Aorta (tissue), 5 donors: Measurements from ENCODE around the gene NLGN1. TPM values are rescaled to one million over a fixed set of nuclear protein-coding genes. Genes with fewer than 3 reads are reported as not detected.

Experiments used
- ATAC-seq: fragments of 200-7000 bp; cut with Tn5 transposase; one replicate; pipeline ENCODE4 v1.9.1; 2022; ENCODE audit warnings: moderate library complexity; ENCODE audit not compliant: low FRiP score
- DNase-seq, 2 donors: peaks; one replicate each; pipeline ENCODE4 v3.0.0-alpha.2; 2020
- H3K27ac ChIP-seq, 2 donors: one replicate each; pipeline ENCODE4 v1.5.1; 2013; ENCODE audit warnings: low read length in 2 of 2, mild to moderate bottlenecking in 2 of 2, moderate library complexity in 2 of 2, control low read depth in 1 of 2, inconsistent platforms in 1 of 2, low read depth in 1 of 2
- H3K27me3 ChIP-seq, 2 donors: one replicate each; pipeline ENCODE4 v1.6.1; 2013; ENCODE audit warnings: control low read depth in 1 of 2, low read length in 1 of 2, mild to moderate bottlenecking in 1 of 2, moderate library complexity in 1 of 2; ENCODE audit not compliant: insufficient read depth in 2 of 2, control insufficient read depth in 1 of 2
- H3K36me3 ChIP-seq, 2 donors: one replicate each; pipeline ENCODE4 v1.6.1; 2013; ENCODE audit warnings: control low read depth in 1 of 2, low read length in 1 of 2, mild to moderate bottlenecking in 1 of 2; ENCODE audit not compliant: insufficient read depth in 2 of 2, control insufficient read depth in 1 of 2
- H3K4me1 ChIP-seq, 2 donors: one replicate each; pipeline ENCODE4 v1.6.1; 2013; ENCODE audit warnings: low read length in 2 of 2, control low read depth in 1 of 2, mild to moderate bottlenecking in 1 of 2, moderate library complexity in 1 of 2; ENCODE audit not compliant: insufficient read depth in 2 of 2, control insufficient read depth in 1 of 2
- H3K4me3 ChIP-seq, 2 donors: one replicate each; pipeline ENCODE4 v1.5.1; 2013; ENCODE audit warnings: low read length in 2 of 2, control low read depth in 1 of 2, mild to moderate bottlenecking in 1 of 2
- H3K9me3 ChIP-seq: one replicate; pipeline ENCODE4 v1.6.1; 2013; ENCODE audit warnings: mild to moderate bottlenecking, low read length; ENCODE audit not compliant: control insufficient read depth
- WGBS, 2 donors: extraction: QIAGEN DNeasy Blood & Tissue Kit; methylation state at CpG; one replicate each; pipeline ENCODE4 v1.1.7; 2013; 5-methylcytosine and 5-hydroxymethylcytosine counted together
- intact Hi-C, 2 donors: fragments of 100-400 bp; cut with DNase I; formaldehyde crosslinking; loops; one replicate each; pipeline versions ENCODE4 v1.14.2 to v1.15.0; 2022
- polyA plus RNA-seq, 2 donors: library from polyadenylated mRNA; stranded (reverse); fragments of 200-250 nt; gene quantifications; one replicate each; pipeline ENCODE4 v1.2.3, GENCODE V29; 2013
- total RNA-seq, 2 donors: library from RNA; stranded (reverse); fragmentation: NEBNext Ultra II Directional; extraction: Animal tissue kit (Norgen Biotek cat#: 25700); gene quantifications; one replicate each; pipeline ENCODE4 v1.2.1, GENCODE V29; 2021
- donor health status: healthy with polysubstance abuse.
- donor health status: Bipolar disorder and iron deficiency.
- donor health status: DM: no; HTN: no; CAD: no.
- donor health status: DM: no; HTN: no; CAD: no.
- donor health status: DM: yes; HTN: yes; CAD: no.

Gene NLGN1
- total and polyA plus RNA-seq, 4 donors = 0.50 to 20.0 (median 8.6) TPM

DNA sequence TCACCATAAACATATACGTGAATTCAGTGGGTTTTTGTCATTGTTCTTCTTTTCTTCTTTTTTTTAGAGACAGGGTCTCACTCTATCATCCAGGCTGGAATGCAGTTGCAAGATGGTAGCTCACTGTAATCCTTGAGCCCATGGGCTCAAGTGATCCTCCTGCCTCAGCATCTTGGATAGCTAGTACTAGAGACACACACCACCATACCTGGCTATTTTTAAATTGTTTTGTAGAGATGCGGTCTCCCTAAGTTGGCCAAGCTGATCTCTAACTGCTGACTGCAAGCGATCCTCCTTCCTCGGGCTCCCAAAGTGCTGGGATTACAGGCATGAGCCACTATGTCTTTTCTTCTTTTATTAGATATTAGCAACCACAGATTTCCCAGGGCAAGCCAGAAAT is 220.6 kb downstream of the NLGN1 start:
- ATAC-seq = no peak
- no peak overlapping the region for H3K27ac ChIP-seq

GRCh38 chr3:173618703-173619102 is 221.2 kb downstream of the NLGN1 start:
- no peaks in the 10 kb centered on the region for H3K9me3 ChIP-seq
- DNase-seq = no peak
- ATAC-seq = no peak
- H3K4me1 ChIP-seq = peaks cover 2 to 3% of the 10 kb centered on the region in 2 donors
- no peaks in the 10 kb centered on the region for H3K27me3 ChIP-seq
- no peak overlapping the region for H3K27ac ChIP-seq
- no peaks in the 10 kb centered on the region for H3K36me3 ChIP-seq
- WGBS, 2 donors = 8 to 11% methylated on average over 4 of the region's 4 CpGs
- intact Hi-C loops = no loop called here
- no peak overlapping the region for H3K4me3 ChIP-seq

More for the DNA sequence above, 220.6 kb downstream of the NLGN1 start:
- Histone ChIP-seq H3K9me3 (no peaks in the 10 kb centered on the region), H3K27me3 (no peaks in the 10 kb centered on the region), H3K36me3 (no peaks in the 10 kb centered on the region), H3K4me3 (no peak overlapping the region), H3K4me1 (peaks cover 2 to 3% of the 10 kb centered on the region in 2 donors)
- 91% methylated on average over 4 of the region's 4 CpGs for WGBS, 2 donors
- intact Hi-C loops = no loop called here
- no peak for DNase-seq

DNA sequence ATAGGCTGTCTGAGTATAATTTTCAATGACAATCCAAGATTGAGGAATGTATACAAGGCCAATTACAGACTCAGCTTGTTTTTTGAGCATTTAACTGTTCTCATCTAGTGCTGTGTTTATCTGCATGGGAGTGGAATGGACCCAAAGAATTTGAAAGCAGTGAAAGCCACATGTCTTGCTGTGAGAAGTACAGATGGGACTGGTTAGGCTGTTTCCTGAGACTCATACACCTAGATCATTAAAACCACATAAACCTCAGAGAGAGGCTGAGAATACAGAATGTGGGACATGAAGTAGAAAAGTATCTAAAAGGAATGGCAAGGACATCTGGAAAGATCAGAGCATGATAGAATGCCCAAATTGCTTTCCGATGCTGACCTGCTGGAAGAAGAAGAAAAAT is 224.6 kb downstream of the NLGN1 start:
- no peak for ATAC-seq
- Histone ChIP-seq H3K9me3 (no peaks in the 10 kb centered on the region), H3K4me3 (no peak overlapping the region), H3K4me1 (peaks cover 2 to 3% of the 10 kb centered on the region in 2 donors), H3K27ac (no peak overlapping the region), H3K27me3 (no peaks in the 10 kb centered on the region), H3K36me3 (no peaks in the 10 kb centered on the region)
- WGBS, 2 donors = 36 to 69% methylated on average over 1 of the region's 1 CpG
- intact Hi-C loops = no loop called here
- no peak for DNase-seq

DNA sequence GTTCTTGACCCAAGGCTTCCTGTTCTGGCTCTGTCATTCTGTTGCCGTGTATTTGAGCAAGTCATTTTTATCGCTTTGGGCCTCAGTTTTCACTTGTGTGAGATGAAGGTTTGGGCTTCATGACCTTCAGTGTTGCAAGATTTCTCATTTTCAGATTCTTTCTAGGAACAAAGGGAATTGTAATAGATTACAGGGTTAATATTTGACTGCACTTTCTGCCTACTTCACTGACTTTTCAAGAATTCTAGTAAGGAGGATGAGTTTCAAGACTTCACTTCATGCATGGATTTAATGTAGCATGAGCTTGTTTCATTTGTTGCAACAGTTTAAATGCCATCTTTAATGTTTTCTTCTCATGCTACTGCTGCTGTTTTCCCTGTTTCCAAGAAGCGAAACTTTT is 226.5 kb downstream of the NLGN1 start:
- peaks cover 1% of the 10 kb centered on the region for H3K9me3 ChIP-seq
- no peak for ATAC-seq
- peaks cover 0 to 2% of the 10 kb centered on the region in 2 donors for H3K4me1 ChIP-seq
- no peak for DNase-seq
- intact Hi-C loops = no loop called here
- no peaks in the 10 kb centered on the region for H3K36me3 ChIP-seq
- WGBS, 2 donors = 95 to 97% methylated on average over 3 of the region's 3 CpGs
- no peak overlapping the region for H3K27ac ChIP-seq
- no peaks in the 10 kb centered on the region for H3K27me3 ChIP-seq
- H3K4me3 ChIP-seq = no peak overlapping the region

DNA sequence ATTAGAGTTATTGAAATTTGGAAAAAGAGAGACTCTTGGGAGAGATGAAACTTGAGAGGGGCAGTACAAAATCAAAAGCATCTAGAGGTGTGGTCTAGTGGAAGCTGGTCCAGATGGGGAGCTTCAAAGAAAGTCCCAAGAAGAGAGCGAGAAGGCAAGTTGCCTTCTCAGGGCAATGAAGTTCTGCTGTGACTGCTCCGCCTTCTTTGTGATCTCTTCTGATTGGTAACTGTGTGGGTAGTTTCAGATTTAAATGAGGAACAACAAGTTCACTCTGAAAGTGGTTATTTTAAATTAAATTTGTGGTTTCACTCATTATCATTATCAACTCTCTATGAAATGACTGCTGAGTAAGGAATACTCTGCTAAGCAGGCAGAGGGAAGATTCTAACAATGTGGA is 233.3 kb downstream of the NLGN1 start:
- Histone ChIP-seq H3K4me1 (peaks cover 2% of the 10 kb centered on the region in 2 donors), H3K36me3 (no peaks in the 10 kb centered on the region), H3K27ac (no peak overlapping the region), H3K27me3 (no peaks in the 10 kb centered on the region), H3K9me3 (peaks cover 1% of the 10 kb centered on the region), H3K4me3 (no peak overlapping the region)
- no peak for DNase-seq
- no peak for ATAC-seq
- WGBS, 2 donors = 98 to 99% methylated on average over 2 of the region's 2 CpGs
- intact Hi-C loops = no loop called here

GRCh38 chr3:173632945-173633344 is 235.4 kb downstream of the NLGN1 start:
- peaks cover under 1% of the 10 kb centered on the region for H3K9me3 ChIP-seq
- H3K4me1 ChIP-seq = peaks cover 2% of the 10 kb centered on the region in 2 donors
- ATAC-seq (no peak), DNase-seq (no peak)
- H3K36me3 ChIP-seq = no peaks in the 10 kb centered on the region
- H3K4me3 ChIP-seq = no peak overlapping the region
- H3K27ac ChIP-seq = no peak overlapping the region
- H3K27me3 ChIP-seq = no peaks in the 10 kb centered on the region
- intact Hi-C loops = no loop called here

DNA sequence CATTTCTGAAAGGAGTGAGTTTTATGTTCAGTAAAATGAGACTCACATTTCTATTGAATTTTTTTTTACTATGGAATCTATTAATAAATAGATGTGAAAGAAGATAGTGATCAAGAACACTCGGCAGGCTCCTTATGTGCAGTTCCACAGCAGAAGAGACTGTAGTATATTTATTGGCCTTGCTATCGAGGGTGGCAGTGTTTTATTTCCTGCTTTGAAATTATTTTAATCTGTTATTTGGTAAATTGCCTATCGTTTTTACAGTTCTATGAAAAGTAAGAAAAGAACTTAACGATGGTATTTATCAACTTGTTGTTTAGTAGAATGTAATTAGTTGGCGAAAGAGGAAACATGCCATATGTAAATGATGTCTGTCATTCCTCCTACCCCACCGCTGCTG is 238.3 kb downstream of the NLGN1 start:
- DNase-seq = no peak
- intact Hi-C loops = no loop called here
- 48 to 60% methylated on average over 6 of the region's 6 CpGs for WGBS, 2 donors

GRCh38 chr3:173639098-173639497 is 241.6 kb downstream of the NLGN1 start:
- Histone ChIP-seq H3K27ac (no peak overlapping the region), H3K4me1 (no peaks in the 10 kb centered on the region), H3K27me3 (no peaks in the 10 kb centered on the region), H3K36me3 (no peaks in the 10 kb centered on the region), H3K4me3 (no peak overlapping the region), H3K9me3 (no peaks in the 10 kb centered on the region)
- DNase-seq (no peak), ATAC-seq (peak; percentile 41)
- WGBS, 2 donors = 52 to 60% methylated on average over 2 of the region's 2 CpGs
- intact Hi-C loops = no loop called here

More for the DNA sequence above, 238.3 kb downstream of the NLGN1 start:
- Histone ChIP-seq H3K9me3 (no peaks in the 10 kb centered on the region), H3K27me3 (no peaks in the 10 kb centered on the region), H3K27ac (no peak overlapping the region), H3K36me3 (no peaks in the 10 kb centered on the region), H3K4me1 (peaks cover 1 to 2% of the 10 kb centered on the region in 2 donors), H3K4me3 (no peak overlapping the region)
- ATAC-seq = no peak

DNA sequence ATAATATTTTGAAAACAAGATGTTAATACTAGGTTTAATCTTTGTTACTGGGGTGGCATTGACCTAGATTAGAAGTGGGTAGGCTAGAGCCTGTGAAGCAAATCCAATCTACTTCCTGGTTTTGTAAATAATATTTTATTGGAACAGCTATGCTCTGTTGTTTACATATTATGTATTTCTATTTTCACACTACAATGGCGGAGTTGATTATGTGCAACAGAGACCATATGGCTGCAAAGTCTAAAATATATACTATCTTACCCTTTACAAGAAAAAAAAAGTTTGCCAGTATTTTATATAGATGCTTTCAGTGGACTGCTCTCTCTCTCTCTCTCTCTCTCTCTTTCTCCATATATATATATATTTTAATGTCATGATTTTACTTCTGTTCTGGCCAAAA is 244.2 kb downstream of the NLGN1 start:
- Histone ChIP-seq H3K4me1 (no peaks in the 10 kb centered on the region), H3K9me3 (no peaks in the 10 kb centered on the region), H3K27me3 (no peaks in the 10 kb centered on the region), H3K4me3 (no peak overlapping the region), H3K27ac (no peak overlapping the region), H3K36me3 (no peaks in the 10 kb centered on the region)
- 97% methylated on average over 1 of the region's 1 CpG for whole genome bisulfite sequencing, 2 donors
- DNase-seq = no peak
- no peak for ATAC-seq
- intact Hi-C loops = no loop called here
